T-helper 2 cell treated with Interferon-gamma antibody and Interleukin-4, amounts not matched to agents 100 ng/mL and 5 ng/mL, for 36 hours (primary cell): ENCODE data around the gene ZBED5. TPM values are rescaled to one million over a fixed set of nuclear protein-coding genes. Genes with fewer than 3 reads are reported as not detected.
"Not testable (repeated sequence)": the region's sequence is repeated elsewhere in the genome, so short reads cannot be mapped to it uniquely, and the experiment has no call there.

Experiments
- intact Hi-C: fragments of 100-400 bp; cut with micrococcal nuclease; formaldehyde crosslinking; loops from one replicate; pipeline ENCODE4 v1.15.1; 2023
- total RNA-seq: library from RNA; stranded (reverse); gene quantifications from 2 replicates; pipeline ENCODE4 v1.2.3, GENCODE V29; 2022

ZBED5 gene
- total RNA-seq, 1 donor from 2014 or later, result 49.3 TPM

DNA sequence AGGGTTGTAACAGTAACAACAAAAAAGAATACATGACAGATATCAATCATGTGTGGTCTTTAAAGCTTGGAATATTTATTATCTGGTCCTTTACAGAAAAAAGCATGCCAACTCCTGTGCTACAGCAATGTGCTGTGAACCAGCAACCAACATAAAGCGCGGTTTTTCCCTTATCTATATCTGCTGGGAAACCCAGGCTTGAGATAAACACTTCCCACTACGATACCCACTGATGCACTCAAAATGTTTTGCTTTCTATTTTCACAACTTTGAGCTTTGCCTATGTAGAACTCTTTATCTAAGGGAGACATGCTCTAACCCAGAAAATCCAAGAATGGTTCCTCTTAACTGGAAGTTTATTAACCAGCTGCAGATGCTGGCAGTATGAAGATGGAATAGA lies 19.0 kb downstream of the ZBED5 start:
- intact Hi-C loops, result no loop called here

DNA sequence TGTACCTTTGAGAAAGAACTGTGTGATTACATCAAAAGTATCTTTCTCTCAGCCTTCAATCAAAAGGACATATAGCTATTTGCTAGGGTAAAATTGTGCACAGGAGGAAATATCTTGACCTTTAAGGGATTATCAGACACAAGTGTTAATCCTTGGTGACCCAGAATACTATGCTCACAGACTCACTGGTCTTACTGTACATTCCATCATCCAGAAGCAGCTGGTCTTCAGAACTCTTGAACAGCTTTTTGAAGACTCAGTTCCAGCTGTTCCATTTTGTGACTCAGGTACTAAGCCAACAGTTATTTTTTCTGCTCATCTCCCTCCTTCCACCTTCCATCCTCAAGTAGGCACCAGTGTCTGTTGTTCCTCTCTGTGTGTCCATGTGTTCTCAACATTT lies 19.8 kb downstream of the ZBED5 start:
- intact Hi-C loops, result no loop called here

DNA sequence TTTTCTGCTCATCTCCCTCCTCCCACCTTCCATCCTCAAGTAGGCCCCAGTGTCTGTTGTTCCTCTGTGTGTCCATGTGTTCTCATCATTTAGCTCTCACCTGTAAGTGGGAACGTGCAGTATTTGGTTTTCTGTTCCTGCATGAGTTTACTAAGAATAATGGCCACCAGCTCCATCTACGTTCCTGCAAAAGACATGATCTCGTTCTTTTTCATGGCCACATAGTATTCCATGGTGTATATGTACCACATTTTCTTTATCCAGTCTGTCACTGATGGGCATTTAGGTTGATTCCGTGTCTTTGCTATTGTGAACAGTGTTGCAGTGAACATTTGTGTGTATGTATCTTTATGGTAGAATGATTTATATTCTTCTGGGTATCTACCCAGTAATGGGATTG lies 21.0 kb downstream of the ZBED5 start:
- intact Hi-C loops, result not testable (repeated sequence)

DNA sequence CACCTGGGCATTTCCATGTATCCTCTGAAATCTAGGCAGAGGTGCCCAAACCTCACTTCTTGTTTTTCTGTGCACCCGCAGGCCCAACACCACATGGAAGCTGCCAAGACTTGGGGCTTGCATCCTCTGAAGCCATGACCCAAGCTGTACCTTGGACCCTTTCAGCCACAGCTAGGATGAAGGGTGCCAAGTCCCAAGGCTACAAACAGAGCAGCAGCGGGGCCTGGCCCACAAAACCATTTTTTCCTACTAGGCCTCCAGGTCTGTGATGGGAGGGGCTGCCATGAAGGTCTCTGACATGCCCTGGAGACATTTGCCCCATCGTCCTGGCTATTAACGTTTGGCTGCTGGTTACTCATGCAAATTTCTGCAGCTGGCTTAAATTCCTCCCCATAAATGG lies 28.7 kb downstream of the ZBED5 start:
- intact Hi-C loops, result no loop called here

DNA sequence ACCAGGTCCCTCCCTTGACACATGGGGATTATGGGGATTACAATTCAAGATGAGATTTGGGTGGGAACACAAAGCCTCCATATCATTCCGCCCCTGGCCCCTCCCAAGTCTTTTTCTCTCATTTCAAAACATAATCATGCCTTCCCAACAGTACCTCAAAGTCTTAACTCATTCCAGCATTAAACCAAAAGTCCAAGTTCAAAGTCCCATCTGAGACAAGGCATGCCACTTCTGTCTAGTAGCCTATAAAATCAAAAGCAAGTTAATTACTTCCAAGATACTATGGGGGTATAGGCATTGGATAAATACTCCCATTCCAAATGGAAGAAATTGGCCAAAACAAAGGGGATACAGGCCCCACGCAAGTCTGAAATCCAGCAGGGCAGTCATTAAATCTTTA lies 29.5 kb downstream of the ZBED5 start:
- intact Hi-C loops, result no loop called here

DNA sequence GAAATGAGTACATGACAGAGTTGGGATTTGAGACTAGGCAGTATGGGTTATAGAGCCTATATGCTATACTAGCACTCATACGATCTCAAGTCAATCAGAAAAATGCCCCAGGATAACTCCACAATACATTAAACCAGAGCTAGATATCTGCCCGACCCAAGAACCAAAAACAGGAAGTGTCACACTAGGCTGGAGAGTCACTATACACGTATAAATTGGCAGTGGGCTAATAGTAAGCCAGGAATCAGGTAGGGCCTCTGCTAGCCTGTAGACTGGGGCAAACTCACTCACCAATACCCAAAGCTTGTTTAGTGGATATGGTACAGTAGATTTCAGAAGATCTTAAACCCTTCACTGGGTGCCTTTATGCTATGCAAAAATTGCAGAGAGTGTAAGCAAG lies 33.0 kb downstream of the ZBED5 start:
- intact Hi-C loops, result no loop called here

DNA sequence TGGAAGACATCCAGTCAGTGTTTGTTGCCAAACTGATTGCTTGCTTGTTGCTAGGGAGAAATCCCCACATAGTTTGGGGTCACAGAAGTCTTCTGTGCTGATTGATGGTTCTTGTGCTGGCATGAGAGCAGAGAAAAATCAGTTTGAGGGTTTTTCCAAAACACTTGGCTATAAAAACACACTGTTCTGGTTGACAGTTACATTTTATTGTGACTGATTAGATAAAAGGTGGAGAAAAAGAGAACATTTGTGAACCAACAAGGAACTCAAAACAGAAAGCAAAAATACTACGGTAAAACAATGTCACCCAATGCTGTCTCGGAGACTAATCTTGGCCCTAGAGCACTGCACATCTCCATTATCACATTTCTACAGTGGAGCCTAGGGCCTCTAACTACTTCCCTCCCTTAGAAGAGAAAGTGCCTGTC lies 34.7 kb downstream of the ZBED5 start:
- intact Hi-C loops, result no loop called here

DNA sequence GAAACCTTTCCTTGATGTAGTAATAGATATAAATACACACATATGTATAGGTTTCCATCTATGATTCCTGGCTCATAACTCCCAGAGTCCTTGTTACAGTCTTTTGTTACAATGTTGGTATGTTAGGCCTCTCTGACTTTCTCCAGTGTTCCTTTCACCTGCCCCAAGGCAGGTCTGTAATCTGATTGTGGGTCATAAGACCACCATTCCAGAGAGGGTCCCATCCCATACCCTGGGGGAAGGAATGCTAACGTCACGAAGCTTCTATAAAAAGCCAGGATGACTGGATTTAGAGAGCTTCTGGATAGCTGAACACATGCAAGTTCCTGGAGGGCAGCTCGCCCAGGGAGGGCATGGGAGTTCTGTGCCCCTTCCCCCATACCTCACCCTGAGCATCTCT lies 35.4 kb downstream of the ZBED5 start:
- intact Hi-C loops, result not testable (repeated sequence)

DNA sequence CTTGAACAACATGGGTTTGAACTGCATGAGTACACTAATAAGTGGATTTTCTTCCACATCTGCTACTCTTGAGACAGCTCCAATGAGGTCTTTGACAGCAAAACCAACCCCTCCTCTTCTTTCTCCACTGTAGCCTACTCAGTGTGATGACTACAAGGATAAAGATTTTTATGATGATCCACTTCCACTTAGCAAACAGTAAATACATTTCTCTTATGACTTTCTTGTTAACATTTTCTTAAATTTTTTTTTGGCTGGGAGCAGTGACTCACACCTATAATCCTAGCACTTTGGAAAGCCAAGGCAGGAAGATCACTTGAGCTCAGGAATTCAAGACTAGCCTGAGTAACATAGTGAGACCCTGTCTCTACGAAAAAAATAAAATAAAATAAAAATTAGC lies 39.3 kb downstream of the ZBED5 start:
- intact Hi-C loops, result no loop called here

DNA sequence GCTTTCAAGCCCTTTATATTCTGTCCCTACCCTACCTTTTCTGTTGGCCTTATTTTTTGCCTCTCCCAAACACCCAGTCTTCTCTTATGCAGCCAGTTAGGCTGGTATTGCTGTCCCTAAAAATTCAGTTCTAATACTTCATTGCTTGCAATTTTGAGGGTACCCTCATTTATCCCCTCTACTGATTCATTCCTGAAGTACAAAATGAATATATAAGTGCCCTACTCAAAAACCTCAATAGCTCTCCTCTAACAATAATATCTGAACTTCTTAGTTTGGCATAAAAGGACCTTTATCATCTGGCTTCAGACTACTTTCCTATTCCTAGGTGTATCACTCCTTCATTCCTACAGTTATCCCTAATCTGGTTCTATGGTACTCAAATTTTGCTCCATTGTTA lies 43.9 kb downstream of the ZBED5 start:
- intact Hi-C loops, result no loop called here

DNA sequence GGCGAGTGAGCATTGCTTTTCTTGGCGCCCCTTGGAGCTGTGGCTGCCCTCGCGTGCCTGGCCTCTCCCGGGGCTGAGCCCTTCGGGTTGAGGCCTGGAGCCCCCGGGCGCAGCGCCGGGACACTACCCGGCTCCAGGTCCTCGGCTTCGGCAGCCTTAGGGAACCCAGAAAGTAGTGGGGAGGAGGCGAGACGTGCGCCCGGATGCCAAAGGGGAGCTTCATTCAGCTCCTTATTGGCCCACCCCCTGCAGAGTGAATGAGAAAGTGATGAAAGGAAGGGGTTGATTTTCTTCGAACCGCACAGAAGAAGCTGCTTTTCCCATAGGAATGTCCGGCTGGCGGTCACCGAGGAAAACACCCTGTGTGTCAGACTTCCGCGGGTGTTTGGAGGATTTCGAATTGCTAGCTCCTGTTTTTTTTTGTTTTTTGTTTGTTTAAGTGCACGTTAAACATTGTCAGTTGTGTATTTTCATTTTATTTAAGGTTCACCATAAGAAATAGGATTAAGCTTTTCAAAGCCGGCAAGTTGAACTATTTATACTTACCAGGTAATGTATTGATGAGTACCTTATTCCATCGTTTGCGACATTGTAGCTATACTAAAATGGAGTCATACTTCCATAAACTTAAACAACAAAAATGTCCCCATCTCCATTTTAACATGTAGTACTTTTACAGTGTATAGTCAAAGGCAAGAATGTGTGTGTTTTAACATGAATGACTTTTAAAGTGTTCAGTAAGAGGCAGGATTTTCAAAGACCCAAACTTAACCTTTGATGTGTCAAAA lies 48.3 kb downstream of the ZBED5 start:
- intact Hi-C loops, result loop anchor here (2.0 to 10.0 kb wide), 6 partner anchors 123 to 1235 kb away; partner anchors contain the start of genes RNF141 and WEE1

DNA sequence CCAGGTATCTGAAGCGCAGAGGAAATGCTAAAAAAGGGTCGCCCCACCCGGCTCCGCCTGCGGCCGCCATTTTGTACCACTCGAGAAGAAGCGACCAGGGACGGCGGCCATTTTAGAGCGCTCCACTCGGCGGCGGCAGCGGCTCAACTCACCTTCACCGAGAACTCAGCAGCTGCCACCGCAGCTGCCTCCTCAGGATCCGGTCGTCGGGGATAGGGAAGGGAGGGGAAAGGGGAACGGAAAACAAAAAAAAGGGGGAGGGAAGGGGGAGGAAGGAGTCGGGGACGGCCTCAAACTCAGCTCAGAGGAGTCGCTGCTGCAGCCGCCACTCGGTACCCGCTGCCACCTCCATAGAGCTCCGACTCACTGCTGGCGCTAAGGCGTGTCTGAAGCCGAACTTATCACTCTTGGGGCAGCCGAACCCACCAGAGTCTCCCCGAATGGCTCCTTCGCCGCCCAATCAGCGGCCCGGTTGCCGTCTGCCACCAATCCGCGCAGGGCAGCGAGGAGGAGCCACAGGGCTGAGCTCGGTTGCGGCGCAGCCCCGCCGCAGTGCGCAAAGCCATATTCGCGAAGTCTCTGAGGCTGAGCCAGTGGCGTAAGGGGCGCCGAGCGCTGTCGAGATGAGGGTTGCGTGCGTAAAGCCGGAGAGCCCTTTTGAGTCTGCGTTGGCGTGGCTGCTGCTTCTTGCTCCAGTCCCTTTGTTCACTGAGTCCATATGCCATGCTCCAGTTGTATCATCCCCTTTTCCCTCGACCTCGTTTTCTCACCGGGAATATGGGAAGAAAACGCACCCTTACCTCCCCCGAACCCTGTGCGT lies 49.1 kb downstream of the ZBED5 start, which contains the start of gene EIF4G2:
Gene EIF4G2, minus strand, starts transcription at position 374 of the 820 bp plus-strand sequence.
- intact Hi-C loops, result loop anchor here (1.0 to 10.0 kb wide), 8 partner anchors 50 to 1234 kb away; partner anchors contain the start of genes CTR9, RNF141, WEE1 and ZBED5

DNA sequence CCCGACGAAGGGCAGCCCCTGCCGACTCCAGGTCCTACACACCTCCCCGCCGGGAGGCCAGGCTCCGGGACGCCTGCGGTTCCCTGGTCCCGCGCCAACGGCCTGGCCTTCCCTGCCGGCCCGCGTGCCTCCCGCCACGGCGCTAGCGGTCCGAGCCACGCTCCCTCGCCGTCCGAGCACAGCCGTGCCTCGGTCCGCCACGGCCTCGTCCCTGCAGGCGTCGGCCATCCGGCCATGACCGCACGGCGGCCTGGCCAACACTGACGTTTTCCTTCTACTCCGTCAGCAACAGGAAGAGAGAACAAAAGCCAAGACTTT lies 49.7 kb downstream of the ZBED5 start:
- intact Hi-C loops, result loop anchor here (1.0 to 10.0 kb wide), 8 partner anchors 50 to 1233 kb away; partner anchors contain the start of genes CTR9, RNF141, WEE1 and ZBED5

DNA sequence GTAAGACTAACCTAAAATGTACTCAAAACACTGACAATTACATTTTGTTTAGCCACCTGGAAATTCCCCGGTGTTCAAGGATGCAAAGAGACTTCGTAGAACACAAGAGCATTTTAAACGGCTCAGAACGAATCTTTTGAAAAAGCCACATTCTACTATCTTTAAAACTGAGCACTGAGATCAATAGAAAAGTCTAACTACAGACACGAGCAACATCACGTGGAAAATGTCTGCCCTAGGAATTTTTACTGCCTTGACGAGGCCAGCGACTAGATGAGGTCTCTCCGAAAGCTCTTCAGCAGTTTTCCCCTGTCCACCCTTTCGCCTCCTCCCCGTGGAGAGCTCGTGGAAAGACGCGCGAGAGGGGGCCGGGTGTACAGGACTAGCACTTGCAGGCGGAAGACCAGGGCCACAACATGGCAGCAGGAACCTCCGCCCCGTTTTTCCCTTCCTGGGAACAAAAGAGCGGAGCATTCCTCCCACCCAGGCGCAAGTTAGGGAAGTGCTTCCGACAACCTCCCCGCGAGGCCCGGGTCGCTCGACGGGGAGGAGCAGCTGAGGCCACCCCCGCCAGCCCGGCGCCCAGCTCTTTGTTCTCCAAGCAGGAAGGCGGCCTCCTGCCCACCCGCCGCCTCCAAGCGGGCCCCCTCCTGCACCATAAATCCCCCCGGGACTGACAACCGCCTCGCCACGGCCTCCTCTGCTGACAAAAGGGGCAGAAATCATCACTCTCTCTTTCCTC lies 50.2 kb downstream of the ZBED5 start:
- intact Hi-C loops, result loop anchor here (1.0 to 10.0 kb wide), 8 partner anchors 51 to 1233 kb away; partner anchors contain the start of genes CTR9, RNF141, WEE1 and ZBED5

DNA sequence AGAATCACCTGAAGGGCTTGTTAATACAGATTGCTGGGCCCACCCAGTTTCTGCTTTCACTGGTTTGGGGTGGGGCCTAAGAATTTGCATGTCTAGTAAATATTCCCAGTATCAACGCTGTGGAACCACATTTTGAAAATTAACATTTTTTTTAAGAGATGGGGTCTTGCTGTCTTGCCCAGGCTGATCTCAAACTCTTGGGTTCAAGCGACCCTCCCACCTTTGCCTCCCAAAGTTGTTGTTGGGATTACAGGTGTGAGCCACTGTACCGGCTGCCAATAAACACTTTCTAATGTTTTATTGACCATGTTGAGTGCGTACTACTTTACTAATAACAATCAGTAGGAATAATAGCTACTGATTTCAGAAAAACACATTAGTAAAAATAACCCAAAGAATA lies 51.6 kb downstream of the ZBED5 start:
- intact Hi-C loops, result loop anchor here (5.0 to 10.0 kb wide), 3 partner anchors 126 to 1231 kb away; partner anchors contain the start of genes RNF141 and WEE1

DNA sequence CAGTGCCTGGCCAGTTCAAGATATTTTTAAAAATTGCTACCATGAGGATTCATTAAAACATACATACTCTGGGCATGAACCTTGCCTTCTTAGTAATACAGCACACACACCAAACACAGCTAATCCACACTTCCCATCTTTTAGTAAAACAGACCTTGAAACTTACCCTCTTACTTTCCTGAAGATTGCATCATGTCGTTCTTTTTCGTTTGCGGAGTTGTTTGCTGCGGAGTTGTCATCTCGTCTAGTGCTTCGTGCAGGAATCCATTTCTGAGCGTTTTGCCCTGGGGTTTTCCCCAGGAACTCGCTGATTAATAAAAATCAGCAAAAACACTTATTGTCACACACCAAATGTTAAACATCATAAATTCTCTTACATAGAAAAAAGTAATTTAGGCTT lies 52.1 kb downstream of the ZBED5 start:
- intact Hi-C loops, result loop anchor here (5.0 to 10.0 kb wide), 3 partner anchors 127 to 1231 kb away; partner anchors contain the start of genes RNF141 and WEE1

DNA sequence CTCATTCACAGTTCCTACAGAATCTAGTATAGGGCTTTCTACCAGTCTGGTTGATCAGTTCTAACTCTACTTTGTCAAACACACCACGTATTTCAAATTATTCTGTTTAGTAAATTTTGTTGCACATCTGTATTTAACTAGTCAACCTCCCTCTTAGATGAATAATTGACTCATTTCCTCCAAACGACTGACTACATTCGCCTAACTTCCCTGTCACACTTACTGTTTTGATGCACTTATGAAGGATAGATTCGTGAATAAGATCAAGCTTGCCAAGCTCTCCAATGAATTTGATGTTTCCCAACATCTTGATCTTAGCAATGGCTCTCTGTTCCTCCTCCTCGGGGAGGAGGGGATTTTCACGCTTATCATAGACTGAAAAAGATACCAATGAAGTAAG lies 54.2 kb downstream of the ZBED5 start:
- intact Hi-C loops, result loop anchor here (10.0 kb wide), 1 partner anchor 1229 kb away; the partner anchor contains the start of gene WEE1
